ENCODE results near the gene CD1D.
"Not testable (repeated sequence)": the region's sequence is repeated elsewhere in the genome, so short reads cannot be mapped to it uniquely, and the experiment has no call there.

The CD1D gene

GRCh38 chr1:158180741-158181576 is at the start of gene CD1D:
TSS of gene CD1D (plus strand) at chr1:158180895. CDS start at chr1:158181102, 207 bp downstream.
- DNase-seq (ENCODE audit: low read depth, low spot score) = no peak

- DNase-seq (ENCODE audit: low read depth, low spot score) = no peak
These were observed 49.5 kb upstream of the CD1D start for GRCh38 chr1:158131217-158131616.

- DNase-seq (ENCODE audit: low read depth, low spot score) = no peak
These were observed 39.9 kb upstream of the CD1D start for GRCh38 chr1:158140764-158141192.

GRCh38 chr1:158145173-158145719 is 35.4 kb upstream of the CD1D start:
- no peak for DNase-seq (ENCODE audit: low read depth, low spot score)

- DNase-seq (ENCODE audit: low read depth, low spot score) = no peak
These were observed 34.5 kb upstream of the CD1D start for GRCh38 chr1:158146165-158146564.

- no peak for DNase-seq (ENCODE audit: low read depth, low spot score)
These were observed 34.0 kb upstream of the CD1D start for GRCh38 chr1:158146739-158147138.

- no peak for DNase-seq (ENCODE audit: low read depth, low spot score)
These were observed 33.3 kb upstream of the CD1D start for GRCh38 chr1:158147401-158147800.

GRCh38 chr1:158147869-158148268 is 32.8 kb upstream of the CD1D start:
- DNase-seq (ENCODE audit: low read depth, low spot score) = no peak

GRCh38 chr1:158148468-158148867 is 32.2 kb upstream of the CD1D start:
- DNase-seq (ENCODE audit: low read depth, low spot score) = no peak

- no peak for DNase-seq (ENCODE audit: low read depth, low spot score)
These were observed 31.5 kb upstream of the CD1D start for GRCh38 chr1:158149175-158149574.

GRCh38 chr1:158149577-158150269 is 31.0 kb upstream of the CD1D start:
- peak; percentile 94 for DNase-seq (ENCODE audit: low read depth, low spot score)

- DNase-seq (ENCODE audit: low read depth, low spot score) = no peak
These were observed 30.2 kb upstream of the CD1D start for GRCh38 chr1:158150523-158150922.

- no peak for DNase-seq (ENCODE audit: low read depth, low spot score)
These were observed 27.5 kb upstream of the CD1D start for GRCh38 chr1:158153179-158153578.

GRCh38 chr1:158153746-158154444 is 26.8 kb upstream of the CD1D start:
- no peak for DNase-seq (ENCODE audit: low read depth, low spot score)

GRCh38 chr1:158154501-158154900 is 26.2 kb upstream of the CD1D start:
- no peak for DNase-seq (ENCODE audit: low read depth, low spot score)

- no peak for DNase-seq (ENCODE audit: low read depth, low spot score)
These were observed 25.0 kb upstream of the CD1D start for GRCh38 chr1:158155673-158156072.

GRCh38 chr1:158159597-158159996 is 21.1 kb upstream of the CD1D start:
- DNase-seq (ENCODE audit: low read depth, low spot score) = no peak

GRCh38 chr1:158161446-158161845 is 19.2 kb upstream of the CD1D start:
- DNase-seq (ENCODE audit: low read depth, low spot score) = no peak

GRCh38 chr1:158163000-158163947 is 17.4 kb upstream of the CD1D start:
- DNase-seq (ENCODE audit: low read depth, low spot score) = no peak

GRCh38 chr1:158169105-158169504 is 11.6 kb upstream of the CD1D start:
- DNase-seq (ENCODE audit: low read depth, low spot score) = no peak

GRCh38 chr1:158175915-158176314 is 4.8 kb upstream of the CD1D start:
- DNase-seq (ENCODE audit: low read depth, low spot score) = not testable (repeated sequence)

Measured in iPS DF 19.7 (cell line).